CD14-positive monocyte (primary cell): Measurements from ENCODE around the gene SMTNL2. TPM values are rescaled to one million over a fixed set of nuclear protein-coding genes. Genes with fewer than 3 reads are reported as not detected.
A peak's percentile ranks its signal among the peaks of the same experiment; 100 is the strongest.

ENCODE experiments used
- DNase-seq, 3 donors: peaks; one replicate each; pipeline ENCODE4 v3.0.0-alpha.2; 2011 to 2022
- H2AFZ ChIP-seq: 2 replicates; pipeline ENCODE4 v1.6.0; 2012; ENCODE audit warnings: mild to moderate bottlenecking, low read depth, low read length, inconsistent platforms; ENCODE audit not compliant: insufficient read depth, poor library complexity, severe bottlenecking
- H3K27ac ChIP-seq, 2 donors: 1 replicate in 1 of 2; 2 replicates in 1 of 2; pipeline ENCODE4 v1.5.1; 2012 to 2013; ENCODE audit warnings: low read length in 2 of 2, control low read depth in 1 of 2, inconsistent platforms in 1 of 2, low read depth in 1 of 2, mild to moderate bottlenecking in 1 of 2
- H3K27me3 ChIP-seq, 2 donors: one replicate each; pipeline versions ENCODE4 v1.6.0 to v1.6.1; 2011 to 2013; ENCODE audit warnings: low read length in 2 of 2; ENCODE audit not compliant: control insufficient read depth in 2 of 2, insufficient read depth in 2 of 2
- H3K36me3 ChIP-seq, 2 donors: replicated peaks in 1 of 2; 1 replicate in 1 of 2; 2 replicates in 1 of 2; pipeline versions ENCODE4 v1.5.1 to v1.6.1; 2012 to 2013; ENCODE audit warnings: low read length in 2 of 2, control low read depth in 1 of 2, inconsistent platforms in 1 of 2, mild to moderate bottlenecking in 1 of 2; ENCODE audit not compliant: insufficient read depth in 2 of 2, control insufficient read depth in 1 of 2
- H3K4me1 ChIP-seq, 2 donors: 1 replicate in 1 of 2; 2 replicates in 1 of 2; pipeline versions ENCODE4 v1.5.1 to v1.6.1; 2012 to 2013; ENCODE audit warnings: low read length in 2 of 2, control low read depth in 1 of 2, inconsistent platforms in 1 of 2, mild to moderate bottlenecking in 1 of 2, moderate library complexity in 1 of 2; ENCODE audit not compliant: insufficient read depth in 2 of 2, control insufficient read depth in 1 of 2
- H3K4me2 ChIP-seq: replicated peaks from 2 replicates; pipeline ENCODE3; 2012; ENCODE audit warnings: low read length, moderate library complexity, mild to moderate bottlenecking; ENCODE audit not compliant: poor library complexity, severe bottlenecking; ENCODE audit errors: extremely low read depth
- H3K4me3 ChIP-seq, 3 experiments: fragments of 200-600 bp in 1 of 3; sonication (generic) in 1 of 3; replicated peaks in 1 of 3; 1 replicate in 2 of 3; 2 replicates in 1 of 3; pipeline ENCODE4 v1.5.1; 2011 to 2013; ENCODE audit warnings: low read length in 3 of 3, mild to moderate bottlenecking in 3 of 3, control low read depth in 2 of 3, low read depth in 2 of 3, inconsistent platforms in 1 of 3, moderate library complexity in 1 of 3
- H3K79me2 ChIP-seq: 2 replicates; pipeline ENCODE4 v1.6.0; 2012; ENCODE audit warnings: mild to moderate bottlenecking, control low read depth, inconsistent platforms, low read length, moderate library complexity; ENCODE audit not compliant: insufficient read depth
- H3K9ac ChIP-seq: 2 replicates; pipeline ENCODE4 v1.6.0; 2017; ENCODE audit warnings: low read length, mild to moderate bottlenecking; ENCODE audit not compliant: insufficient read depth, poor library complexity, severe bottlenecking
- H3K9me3 ChIP-seq, 2 donors: replicated peaks in 1 of 2; 1 replicate in 1 of 2; 2 replicates in 1 of 2; pipeline versions ENCODE4 v1.5.1 to v1.6.1; 2012 to 2013; ENCODE audit warnings: low read length in 2 of 2, control low read depth in 1 of 2; ENCODE audit not compliant: control insufficient read depth in 1 of 2, insufficient read depth in 1 of 2
- H4K20me1 ChIP-seq: 2 replicates; pipeline ENCODE4 v1.6.0; 2012; ENCODE audit warnings: mild to moderate bottlenecking, low read length, control low read depth, moderate library complexity; ENCODE audit not compliant: insufficient read depth
- H3K27ac Mint-ChIP-seq, 7 donors: one replicate each; pipeline ENCODE4 v1.8.0; 2020; ENCODE audit warnings: mild to moderate bottlenecking in 7 of 7, mixed read lengths in 7 of 7, moderate library complexity in 6 of 7, inconsistent platforms in 2 of 7
- H3K27me3 Mint-ChIP-seq, 3 donors: one replicate each; pipeline ENCODE4 v1.8.0; 2021 to 2022; ENCODE audit warnings: low read depth in 3 of 3, mild to moderate bottlenecking in 3 of 3, mixed read lengths in 3 of 3, moderate library complexity in 3 of 3, inconsistent platforms in 1 of 3
- H3K36me3 Mint-ChIP-seq, 2 donors: one replicate each; pipeline ENCODE4 v1.8.0; 2020; ENCODE audit warnings: mixed read lengths in 2 of 2, inconsistent platforms in 1 of 2, mild to moderate bottlenecking in 1 of 2
- H3K4me1 Mint-ChIP-seq: one replicate; pipeline ENCODE4 v1.8.0; 2020; ENCODE audit warnings: mild to moderate bottlenecking, mixed read lengths
- H3K4me3 Mint-ChIP-seq, 2 donors: one replicate each; pipeline ENCODE4 v1.8.0; 2020; ENCODE audit warnings: mild to moderate bottlenecking in 2 of 2, mixed read lengths in 2 of 2, moderate library complexity in 1 of 2
- H3K9me3 Mint-ChIP-seq, 7 donors: one replicate each; pipeline ENCODE4 v1.8.0; 2020 to 2022; ENCODE audit warnings: mixed read lengths in 7 of 7, mild to moderate bottlenecking in 6 of 7, moderate library complexity in 6 of 7, inconsistent platforms in 2 of 7
- CTCF ChIP-seq: fragments of 200-600 bp; IDR thresholded peaks from one replicate; pipeline ENCODE4 v1.8.0; 2022; ENCODE audit warnings: antibody characterized with exemption, mild to moderate bottlenecking
- WGBS: methylation state at CpG from one replicate; pipeline ENCODE4 v1.1.5; 2013; ENCODE audit warnings: missing lambda C conversion rate; ENCODE audit not compliant: insufficient coverage; 5-methylcytosine and 5-hydroxymethylcytosine counted together
- intact Hi-C, 2 donors: fragments of 100-400 bp; cut with micrococcal nuclease; formaldehyde crosslinking; loops; one replicate each; pipeline versions ENCODE4 v1.15.0 to v1.15.1; 2023
- polyA plus RNA-seq, 3 donors: library from polyadenylated mRNA; depleted of rRNA in 1 of 3; unstranded in 2 of 3; stranded (reverse) in 1 of 3; fragments of 300-500 nt in 2 of 3; fragments of >200 nt in 1 of 3; fragmentation: Illumina TruSeq in 2 of 3; gene quantifications; 1 replicate in 2 of 3; 2 replicates in 1 of 3; pipeline ENCODE4 v1.2.3, GENCODE V29; 2012 to 2021

SMTNL2 gene
- polyA plus RNA-seq, 3 donors, result 0.08 TPM; not detected in 2

GRCh38 chr17:4553669-4554068 is 30.7 kb upstream of the SMTNL2 start:
- Mint-ChIP-seq H3K27ac (peak overlapping the region in 2 of 7 donors; percentile 12 to 41), H3K36me3 (peaks cover 35 to 50% of the 10 kb centered on the region in 2 donors), H3K4me1 (peaks cover 21% of the 10 kb centered on the region), H3K9me3 (no peaks in the 10 kb centered on the region), H3K27me3 (peaks cover 0 to 5% (median 1%) of the 10 kb centered on the region in 3 donors), H3K4me3 (peak overlapping the region in 1 of 2 donors; percentile 28)
- no peak for DNase-seq
- H2AFZ ChIP-seq, result no peak overlapping the region
- peaks cover 19 to 26% of the 10 kb centered on the region in 2 donors for H3K4me1 ChIP-seq
- peak overlapping the region; percentile 96 for H3K4me2 ChIP-seq
- TF ChIP-seq CTCF, result no peak
- no peak overlapping the region for H3K27ac ChIP-seq
- H3K9me3 ChIP-seq, result no peaks in the 10 kb centered on the region
- intact Hi-C loops, result loop anchor here in 1 of 2 donors (5.0 kb wide), 1 partner anchor 186 kb away; the partner anchor contains the start of gene UBE2G1
- peaks cover 41 to 50% of the 10 kb centered on the region in 2 donors for H3K36me3 ChIP-seq
- peaks cover 17% of the 10 kb centered on the region for H3K79me2 ChIP-seq
- H3K9ac ChIP-seq, result no peak overlapping the region
- peak overlapping the region in 1 of 3 experiments; percentile 89 for H3K4me3 ChIP-seq
- no peaks in the 10 kb centered on the region for H3K27me3 ChIP-seq
- WGBS, result 91% methylated on average over 8 of the region's 9 CpGs
- no peaks in the 10 kb centered on the region for H4K20me1 ChIP-seq

GRCh38 chr17:4554441-4554996 is 29.8 kb upstream of the SMTNL2 start:
- Histone ChIP-seq H3K27ac (peak overlapping the region in 1 of 2 donors; percentile 80), H3K4me2 (peak overlapping the region; percentile 96), H2AFZ (peak overlapping the region; percentile 91), H3K36me3 (peaks cover 34 to 41% of the 10 kb centered on the region in 2 donors), H3K4me1 (peaks cover 19 to 26% of the 10 kb centered on the region in 2 donors), H3K4me3 (peak overlapping the region; percentile 70 to 89 (median 87)), H4K20me1 (no peaks in the 10 kb centered on the region), H3K9ac (peak overlapping the region; percentile 70), H3K9me3 (no peaks in the 10 kb centered on the region), H3K27me3 (no peaks in the 10 kb centered on the region), H3K79me2 (peaks cover 17% of the 10 kb centered on the region)
- H3K27me3 Mint-ChIP-seq, result peaks cover 0 to 2% (median 1%) of the 10 kb centered on the region in 3 donors
- no peak for TF ChIP-seq CTCF
- peaks cover 31 to 41% of the 10 kb centered on the region in 2 donors for H3K36me3 Mint-ChIP-seq
- no peaks in the 10 kb centered on the region for H3K9me3 Mint-ChIP-seq
- H3K4me1 Mint-ChIP-seq, result peaks cover 21% of the 10 kb centered on the region
- WGBS, result 18% methylated on average over 18 of the region's 18 CpGs
- DNase-seq, result no peak
- intact Hi-C loops, result loop anchor here in 1 of 2 donors (5.0 kb wide), 1 partner anchor 187 kb away; the partner anchor contains the start of gene UBE2G1
- H3K4me3 Mint-ChIP-seq, result peak overlapping the region; percentile 91 to 97
- H3K27ac Mint-ChIP-seq, result peak overlapping the region in 6 of 7 donors; percentile 35 to 94 (median 83)
